HG02840 (cell line): Measurements from ENCODE around the gene TRAFD1.
"Not testable (repeated sequence)": the region's sequence is repeated elsewhere in the genome, so short reads cannot be mapped to it uniquely, and the experiment has no call there.

Source experiments
- ATAC-seq: cut with Tn5 transposase; IDR thresholded peaks from one replicate; pipeline ENCODE4 v1.9.1; 2021; ENCODE audit warnings: mild to moderate bottlenecking, moderate library complexity, moderate number of reproducible peaks; ENCODE audit not compliant: unreplicated experiment, low FRiP score

TRAFD1 gene

GRCh38 chr12:112153181-112153892 is 28.0 kb downstream of the TRAFD1 start:
- no peak for ATAC-seq

GRCh38 chr12:112153893-112154219 is 28.5 kb downstream of the TRAFD1 start:
- no peak for ATAC-seq

GRCh38 chr12:112158461-112159145 is 33.2 kb downstream of the TRAFD1 start:
- ATAC-seq = not testable (repeated sequence)

- no peak for ATAC-seq
Observed at GRCh38 chr12:112159146-112159541, 33.8 kb downstream of the TRAFD1 start.

GRCh38 chr12:112160611-112161010 is 35.3 kb downstream of the TRAFD1 start:
- no peak for ATAC-seq

- ATAC-seq = no peak
Observed at GRCh38 chr12:112161711-112162110, 36.4 kb downstream of the TRAFD1 start.

- no peak for ATAC-seq
Observed at GRCh38 chr12:112162241-112162790, 37.0 kb downstream of the TRAFD1 start.

- no peak for ATAC-seq
Observed at GRCh38 chr12:112163056-112163455, 37.7 kb downstream of the TRAFD1 start.

- ATAC-seq = no peak
Observed at GRCh38 chr12:112163471-112163991, 38.2 kb downstream of the TRAFD1 start.

GRCh38 chr12:112164011-112164660 is 38.8 kb downstream of the TRAFD1 start:
- no peak for ATAC-seq

- no peak for ATAC-seq
Observed at GRCh38 chr12:112165624-112166023, 40.3 kb downstream of the TRAFD1 start.

- no peak for ATAC-seq
Observed at GRCh38 chr12:112166051-112167015, 41.0 kb downstream of the TRAFD1 start.

GRCh38 chr12:112167031-112167461 is 41.7 kb downstream of the TRAFD1 start:
- ATAC-seq = no peak

- no peak for ATAC-seq
Observed at GRCh38 chr12:112167718-112168525, 42.6 kb downstream of the TRAFD1 start.

GRCh38 chr12:112168561-112168971 is 43.2 kb downstream of the TRAFD1 start:
- ATAC-seq = no peak

GRCh38 chr12:112169161-112169872 is 44.0 kb downstream of the TRAFD1 start:
- no peak for ATAC-seq

GRCh38 chr12:112169966-112170365 is 44.6 kb downstream of the TRAFD1 start:
- no peak for ATAC-seq

- ATAC-seq = no peak
Observed at GRCh38 chr12:112170376-112170775, 45.0 kb downstream of the TRAFD1 start.
